K562 (cell line): Measurements from ENCODE around the gene ARID3A. TPM values are rescaled to one million over a fixed set of nuclear protein-coding genes. Genes with fewer than 3 reads are reported as not detected.

Experiments
- ARID3A ChIP-seq: IDR thresholded peaks from 2 replicates; pipeline ENCODE4 v1.6.1; 2012; ENCODE audit warnings: low read depth, low read length, improper control_type of control experiment, borderline replicate concordance
- CBFA2T3 ChIP-seq: fragments of 450-650 bp; IDR thresholded peaks from 2 replicates; pipeline ENCODE4 v1.6.1; 2017
- E2F3 ChIP-seq: fragments of 250-450 bp; sonication (Bioruptor Pico); IDR thresholded peaks from 2 replicates; pipeline ENCODE4 v1.4.0; 2020; ENCODE audit warnings: mild to moderate bottlenecking
- GATAD2B ChIP-seq: fragments of 450-650 bp; IDR thresholded peaks from 2 replicates; pipeline ENCODE4 v1.6.1; 2017; ENCODE audit warnings: mild to moderate bottlenecking, borderline replicate concordance
- MECOM ChIP-seq: fragments of 250-450 bp; sonication (Bioruptor Pico); IDR thresholded peaks from 2 replicates; pipeline ENCODE4 v1.8.0; 2022; ENCODE audit warnings: inconsistent platforms
- NCOA1 ChIP-seq: fragments of 450-650 bp; IDR thresholded peaks from 2 replicates; pipeline ENCODE4 v1.6.1; 2016; ENCODE audit warnings: low read depth
- SMAD4 ChIP-seq: fragments of 250-450 bp; sonication (Bioruptor Pico); conservative IDR thresholded peaks from 2 replicates; pipeline ENCODE4 v1.8.0; 2021; ENCODE audit warnings: inconsistent platforms, mild to moderate bottlenecking, moderate library complexity
- SP1 ChIP-seq: sonication (generic); formaldehyde crosslinking; IDR thresholded peaks from 2 replicates; pipeline ENCODE4 v1.8.1; 2022; ENCODE audit warnings: mild to moderate bottlenecking, missing genetic modification reagents
- XRCC3 ChIP-seq: fragments of 450-650 bp; IDR thresholded peaks from 2 replicates; pipeline ENCODE4 v1.6.1; 2017; ENCODE audit warnings: mild to moderate bottlenecking, moderate library complexity
- ZBTB40 ChIP-seq, 2 experiments: fragments of 450-650 bp in 1 of 2; sonication (generic) in 1 of 2; formaldehyde crosslinking in 1 of 2; IDR thresholded peaks; 2 replicates each; pipeline versions ENCODE4 v1.7.1 to v1.9.0; 2016 to 2022; ENCODE audit warnings: inconsistent platforms in 1 of 2, mild to moderate bottlenecking in 1 of 2, missing genetic modification reagents in 1 of 2
- ZBTB43 ChIP-seq: sonication (generic); formaldehyde crosslinking; IDR thresholded peaks from 2 replicates; pipeline ENCODE4 v1.8.0; 2023; ENCODE audit warnings: mild to moderate bottlenecking, missing genetic modification reagents
- polyA plus RNA-seq, 8 experiments: library from polyadenylated mRNA; depleted of rRNA in 4 of 8; stranded (reverse) in 5 of 8; unstranded in 3 of 8; fragments of >200 nt; fragmentation: Nextera tagmentation in 2 of 8; fragmentation: Illumina TruSeq in 1 of 8; extraction: Ambion mirVana in 2 of 8; extraction: Trizol in 1 of 8; gene quantifications; 2 replicates each; pipeline versions ENCODE4 v1.2.1 to v1.2.3, GENCODE V29; 2011 to 2014; ENCODE audit warnings: inconsistent platforms in 1 of 8, missing spikeins in 1 of 8
- total RNA-seq, 7 experiments: library from RNA; depleted of rRNA in 6 of 7; stranded (reverse); fragments of >200 nt in 6 of 7; fragmentation: Illumina TruSeq in 2 of 7; extraction: Trizol in 2 of 7; gene quantifications; 2 replicates each; pipeline versions ENCODE4 v1.2.1 to v1.2.3, GENCODE V29; 2011 to 2021; ENCODE audit warnings: low replicate concordance in 1 of 7

The ARID3A gene
- total and polyA plus RNA-seq, 9 of the 15 experiments (the other 6 are each of a cell fraction or from before 2014, with no cell fraction given): 1.4 to 118 (median 31.2) TPM

GRCh38 chr19:958967-959855, 33.4 kb downstream of the ARID3A start (continued):
- TF ChIP-seq NCOA1 (0 out of 2 replicates have a peak, but pooled peaks have one; percentile 26), XRCC3 (no peak), ZBTB40 (IDR thresholded peaks at IDR 0.05) (no peak), ZBTB40 (CRISPR knock-in tag; IDR thresholded peaks at IDR 0.05) (no peak), GATAD2B (peak; percentile 35; the same call in 1 of the 2 replicates), ARID3A (no peak), SP1 (CRISPR knock-in tag) (peak; percentile 57; the same call in 1 of the 2 replicates), ZBTB43 (no peak), MECOM (CRISPR knock-in tag) (peak; percentile 72; the same call in 1 of the 2 replicates), SMAD4 (peak; percentile 82), CBFA2T3 (peak; percentile 77), E2F3 (CRISPR knock-in tag) (0 out of 2 replicates have a peak, but pooled peaks have one; percentile 14)
